ENCODE data around the gene GINS1.

GRCh38 chr20:25496165-25496967, 88.9 kb downstream of the GINS1 start:
- TF ChIP-seq POLR2A (IDR thresholded peaks at IDR 0.05), result no peak
- no peak for TF ChIP-seq CTCF (IDR thresholded peaks at IDR 0.05)
